Right renal cortex interstitium (tissue), 3 donors: Measurements from ENCODE around the gene SLC25A46. TPM values are rescaled to one million over a fixed set of nuclear protein-coding genes. Genes with fewer than 3 reads are reported as not detected.
"Not testable (repeated sequence)": the region's sequence is repeated elsewhere in the genome, so short reads cannot be mapped to it uniquely, and the experiment has no call there.

Source experiments
- DNase-seq, 3 donors: peaks; one replicate each; pipeline ENCODE4 v3.0.0-alpha.2; 2013; ENCODE audit warnings: low read depth in 3 of 3, low spot score in 2 of 3
- polyA plus RNA-seq, 3 donors: library from polyadenylated mRNA; unstranded; fragments of 120-200 nt; gene quantifications; one replicate each; pipeline ENCODE4 v1.2.1, GENCODE V29; 2013; ENCODE audit not compliant: insufficient read length in 3 of 3

SLC25A46 gene
- polyA plus RNA-seq, 3 donors, result 51.5 to 60.2 (median 56.0) TPM

GRCh38 chr5:110754181-110754580 lies 15.4 kb downstream of the SLC25A46 start:
- DNase-seq, result no peak

GRCh38 chr5:110757118-110757729 lies 18.4 kb downstream of the SLC25A46 start:
- DNase-seq, result peak in 2 of 3 donors; percentile 7 to 23

- DNase-seq, result no peak
Measured at GRCh38 chr5:110760158-110760557, 21.4 kb downstream of the SLC25A46 start.

- no peak for DNase-seq
Measured at GRCh38 chr5:110768138-110768860, 29.5 kb downstream of the SLC25A46 start.

- no peak for DNase-seq
Measured at GRCh38 chr5:110769000-110769681, 30.3 kb downstream of the SLC25A46 start.

- DNase-seq, result no peak
Measured at GRCh38 chr5:110770286-110770685, 31.5 kb downstream of the SLC25A46 start.

- DNase-seq, result no peak
Measured at GRCh38 chr5:110784901-110785300, 46.1 kb downstream of the SLC25A46 start.

- no peak for DNase-seq
Measured at GRCh38 chr5:110785356-110785755, 46.5 kb downstream of the SLC25A46 start.

GRCh38 chr5:110788006-110788405 lies 49.2 kb downstream of the SLC25A46 start:
- not testable (repeated sequence) for DNase-seq

GRCh38 chr5:110790673-110791072 lies 51.9 kb downstream of the SLC25A46 start:
- no peak for DNase-seq

GRCh38 chr5:110802998-110803397 lies 64.2 kb downstream of the SLC25A46 start:
- DNase-seq, result no peak

- no peak for DNase-seq
Measured at GRCh38 chr5:110803467-110804326, 64.9 kb downstream of the SLC25A46 start.

- DNase-seq, result peak in 2 of 3 donors; percentile 23
Measured at GRCh38 chr5:110807169-110807568, 68.4 kb downstream of the SLC25A46 start.

GRCh38 chr5:110809006-110809405 lies 70.2 kb downstream of the SLC25A46 start:
- no peak for DNase-seq

Other genes with a start within 250 kb of the SLC25A46 start
- gene TMEM232, start 12.3 kb upstream of the SLC25A46 start, polyA plus RNA-seq, result 1 to 10 TPM; 7.0 to 8.7 (median 7.8) TPM